ENCODE data around the gene NABP2. TPM values are rescaled to one million over a fixed set of nuclear protein-coding genes. Genes with fewer than 3 reads are reported as not detected.

NABP2 gene
- total and polyA plus RNA-seq, 2 of the 4 experiments (the other 2 are of a cell fraction) = 29.2 to 37.4 TPM

- Histone ChIP-seq H3K36me3 (ENCODE audit: control insufficient read depth, insufficient read depth, low read length) (peaks cover 60% of the 10 kb centered on the region), H3K79me1 (ENCODE audit: low read depth in 1 of 2, low read length in 2 of 2) (peaks cover 20 to 48% of the 10 kb centered on the region in 2 experiments), H3K56ac (ENCODE audit: extremely low read depth, insufficient read depth, low read length) (no peak overlapping the region), H3K14ac (replicated peaks; ENCODE audit: low read depth, low read length) (no peak overlapping the region), H3K9me3 (ENCODE audit: control insufficient read depth, insufficient read depth, low read length) (no peaks in the 10 kb centered on the region), H3K23ac (ENCODE audit: low read depth, low read length) (no peak overlapping the region), H4K8ac (ENCODE audit: low read depth in 2 of 2, low read length in 2 of 2) (no peak overlapping the region), H4K5ac (ENCODE audit: low read depth, low read length) (no peak overlapping the region), H2BK120ac (ENCODE audit: low read depth, low read length) (no peak overlapping the region), H2BK5ac (ENCODE audit: low read depth, low read length, poor library complexity, severe bottlenecking) (no peak overlapping the region), H2AK5ac (ENCODE audit: low read depth, low read length) (no peak overlapping the region), H3K4me2 (ENCODE audit: low read depth, low read length) (no peak overlapping the region), H3K18ac (ENCODE audit: low read depth, low read length) (no peak overlapping the region), H3K4me3 (ENCODE audit: insufficient read depth, low read depth, low read length) (no peak overlapping the region), H4K20me1 (ENCODE audit: insufficient read depth, low read length) (peaks cover 22% of the 10 kb centered on the region; the same call in 1 of the 2 replicates), H2BK20ac (ENCODE audit: low read depth, low read length) (no peak overlapping the region), H3K27ac (ENCODE audit: insufficient read depth, low read length) (no peak overlapping the region), H3K27me3 (ENCODE audit: control insufficient read depth, insufficient read depth, low read length) (no peaks in the 10 kb centered on the region), H4K91ac (ENCODE audit: insufficient read depth, low read depth, low read length) (no peak overlapping the region), H3K9ac (ENCODE audit: low read depth, low read length) (no peak overlapping the region), H2BK15ac (ENCODE audit: low read depth, low read length) (no peak overlapping the region), H3K9me1 (ENCODE audit: insufficient read depth, low read length) (peaks cover under 1% of the 10 kb centered on the region; the same call in 1 of the 2 replicates), H2AFZ (replicated peaks; ENCODE audit: low read length, poor library complexity) (no peak overlapping the region), H3K4me1 (ENCODE audit: control insufficient read depth, insufficient read depth, low read length) (peaks cover 2% of the 10 kb centered on the region), H2AK9ac (replicated peaks; ENCODE audit: low read depth, low read length, poor library complexity) (no peak overlapping the region), H3K4ac (ENCODE audit: low read depth, low read length) (no peak overlapping the region)
- no CpG with 5 or more reads among the region's 1 CpG for WGBS, 2 experiments (ENCODE audit: extremely low coverage in 2 of 2, insufficient read length in 1 of 2)
- intact Hi-C loops (cut with micrococcal nuclease) (no loop called here), in situ Hi-C loops (cut with MboI; ENCODE audit: low sequenced_read_pairs) (no loop called here), dilution Hi-C loops (cut with HindIII; ENCODE audit: low sequenced_read_pairs, unreplicated experiment) (no loop called here)
- ChIA-PET CTCF (no interaction called here), POLR2A (ENCODE audit: unreplicated experiment) (no interaction called here)
- BruUV-seq (replicated peaks) = no TSS peak
- no peak for ATAC-seq (ENCODE audit: low read depth)
- no peak for TF ChIP-seq CEBPB (IDR thresholded peaks at IDR 0.05; ENCODE audit: low read depth, low read length)
- TF ChIP-seq ELK1 (IDR thresholded peaks at IDR 0.05; ENCODE audit: borderline replicate concordance, low read depth, low read length) = no peak
- no peak for TF ChIP-seq RFX5 (IDR thresholded peaks at IDR 0.05; ENCODE audit: low read depth, low read length)
- TF ChIP-seq CHD1 (IDR thresholded peaks at IDR 0.05; ENCODE audit: low read depth, low read length) = no peak
- no peak for TF ChIP-seq MAFK (IDR thresholded peaks at IDR 0.05; ENCODE audit: low read depth, low read length)
- no peak for TF ChIP-seq USF2 (IDR thresholded peaks at IDR 0.05; ENCODE audit: low read depth, low read length)
- TF ChIP-seq FOS (IDR thresholded peaks at IDR 0.05; ENCODE audit: low read depth, low read length) = no peak
- TF ChIP-seq POLR2A (IDR thresholded peaks at IDR 0.05; ENCODE audit: low read depth, low read length) = no peak
- TF ChIP-seq SMC3 (IDR thresholded peaks at IDR 0.05; ENCODE audit: low read depth, low read length) = no peak
- TF ChIP-seq MXI1 (IDR thresholded peaks at IDR 0.05; ENCODE audit: borderline replicate concordance, low read depth, low read length) = no peak
- TF ChIP-seq NFE2L2 (IDR thresholded peaks at IDR 0.05; ENCODE audit: low read depth, low read length) = no peak
- no peak for TF ChIP-seq RCOR1 (IDR thresholded peaks at IDR 0.05; ENCODE audit: insufficient replicate concordance, low read length)
- DNase-seq = no peak
Observed at GRCh38 chr12:56212361-56212760, 11.8 kb upstream of the NABP2 start.
